Stimulated activated CD4-positive, alpha-beta T cell treated with anti-CD3 and anti-CD28 coated beads, Interleukin-2, amount 100 ng/mL, for 24 hours (primary cell): ENCODE results near the gene FBXL7.
"Not testable (repeated sequence)": the region's sequence is repeated elsewhere in the genome, so short reads cannot be mapped to it uniquely, and the experiment has no call there.

Source experiments
- DNase-seq, 2 donors: peaks; one replicate each; pipeline ENCODE4 v3.0.0-alpha.2; 2020

The FBXL7 gene

GRCh38 chr5:15835514-15835913 lies 335.5 kb downstream of the FBXL7 start:
- DNase-seq, result no peak

GRCh38 chr5:15837551-15838289 lies 337.7 kb downstream of the FBXL7 start:
- DNase-seq, result no peak

GRCh38 chr5:15844253-15844652 lies 344.3 kb downstream of the FBXL7 start:
- DNase-seq, result no peak

- no peak for DNase-seq
These were observed 344.9 kb downstream of the FBXL7 start for GRCh38 chr5:15844871-15845270.

DNA sequence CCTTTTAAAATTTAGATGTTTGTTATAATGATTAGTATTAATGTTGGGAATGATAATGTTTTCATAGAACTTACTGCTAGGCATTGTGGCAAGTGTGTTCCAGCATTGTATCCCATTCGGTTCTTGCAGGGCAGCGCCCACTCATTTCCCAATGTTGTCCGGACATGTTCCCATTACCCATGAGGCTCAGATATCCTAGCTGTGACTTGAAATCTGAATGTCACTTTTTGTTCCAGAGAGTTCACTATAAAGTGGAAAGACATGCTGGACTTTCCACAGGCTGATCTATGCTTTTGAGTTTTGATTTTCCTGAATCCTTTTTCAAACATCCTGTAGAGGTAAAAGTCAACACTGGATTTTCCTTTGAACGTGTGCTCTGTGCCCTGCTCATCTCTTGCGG lies 350.6 kb downstream of the FBXL7 start:
- no peak for DNase-seq

DNA sequence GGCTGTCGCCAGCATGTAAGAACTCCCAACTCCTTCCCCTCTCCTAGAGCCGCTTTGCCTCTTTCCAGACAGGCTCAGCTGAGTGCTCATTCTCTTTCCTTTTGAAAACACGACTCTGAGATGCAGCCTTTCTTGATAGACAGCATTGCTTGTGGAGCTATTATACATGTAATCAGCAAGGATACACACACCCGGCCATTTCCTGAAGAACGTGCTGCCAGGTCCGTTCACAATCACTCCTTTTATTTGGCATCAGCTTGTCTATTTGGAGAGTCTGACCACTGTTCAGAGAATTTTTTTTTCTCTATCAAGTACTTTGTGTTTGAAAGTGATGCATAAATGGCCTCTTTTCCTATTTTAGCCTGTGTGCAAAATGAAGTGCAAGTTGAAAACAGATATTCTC lies 351.0 kb downstream of the FBXL7 start:
- DNase-seq, result no peak

- no peak for DNase-seq
These were observed 352.2 kb downstream of the FBXL7 start for GRCh38 chr5:15852217-15852616.

- no peak for DNase-seq
These were observed 353.0 kb downstream of the FBXL7 start for GRCh38 chr5:15852949-15853348.

DNA sequence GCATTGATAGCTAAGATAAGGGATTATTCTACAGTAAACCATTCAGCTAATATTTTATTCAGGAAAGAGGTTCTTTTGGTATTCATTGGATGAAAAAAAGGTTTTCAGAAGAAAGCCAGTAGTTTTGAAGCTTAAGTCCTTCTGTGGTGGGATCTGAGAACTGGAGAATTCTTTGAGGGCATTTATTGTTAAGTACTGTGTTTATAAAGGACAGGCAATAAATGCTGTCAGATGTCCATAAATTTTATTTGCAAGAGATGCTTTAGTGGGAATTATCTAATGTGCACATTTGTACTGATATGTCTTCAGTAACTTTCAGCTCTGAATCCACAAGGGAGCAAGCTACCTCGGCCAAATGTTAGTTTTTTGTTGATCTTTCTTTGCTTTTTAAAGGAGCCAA lies 358.3 kb downstream of the FBXL7 start:
- DNase-seq, result no peak

DNA sequence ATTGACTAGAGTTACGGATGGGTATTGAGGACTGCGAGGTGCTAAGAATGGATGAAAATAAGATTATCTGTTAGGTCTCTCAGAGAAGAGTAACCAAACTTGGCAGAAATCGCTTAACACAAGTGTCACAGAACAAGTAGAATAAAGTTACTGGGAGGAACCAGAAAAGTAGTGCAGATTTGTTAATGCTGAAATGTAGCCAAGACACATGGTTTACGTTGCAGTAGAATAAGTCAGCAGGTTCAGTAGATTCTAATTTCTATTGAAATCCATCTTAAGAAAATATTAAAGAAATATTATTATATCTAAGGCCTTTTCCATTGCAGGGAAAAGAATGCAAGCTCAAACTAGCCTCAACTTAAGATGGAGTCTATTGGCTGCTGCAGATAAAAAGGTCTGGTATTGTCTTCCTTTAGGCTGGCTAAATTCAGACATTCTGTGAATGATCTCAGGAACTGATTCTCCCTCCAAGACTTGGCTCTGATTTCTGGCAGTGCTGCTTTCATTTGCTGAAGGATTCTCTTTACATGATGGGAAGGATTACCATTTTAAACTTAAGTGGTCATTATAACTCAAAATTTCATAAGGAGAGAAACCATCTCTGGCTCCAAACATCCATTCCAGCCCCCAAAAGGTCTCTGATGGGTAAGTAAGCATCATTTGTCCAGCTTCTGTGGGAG lies 364.7 kb downstream of the FBXL7 start:
- no peak for DNase-seq

- DNase-seq, result not testable (repeated sequence)
These were observed 372.3 kb downstream of the FBXL7 start for GRCh38 chr5:15872259-15872658.

DNA sequence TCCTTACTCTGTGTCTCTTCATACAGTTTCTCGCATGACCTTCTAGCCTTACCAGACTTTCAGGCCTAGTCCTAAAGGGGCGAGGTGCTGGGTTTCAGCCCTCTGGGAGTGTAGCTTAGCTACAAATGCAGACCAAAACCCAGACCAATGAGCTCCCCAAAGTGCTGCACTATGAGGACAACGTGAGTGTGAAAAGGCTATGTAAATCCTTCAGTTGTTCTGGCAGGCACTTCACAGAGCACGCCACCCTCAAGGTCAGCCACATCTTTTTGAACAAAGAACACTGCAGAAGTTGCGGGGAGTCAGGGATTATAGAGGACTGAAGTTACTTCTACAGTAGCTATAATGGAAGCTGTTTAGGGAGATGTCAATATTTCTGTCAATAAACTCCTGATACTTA lies 377.9 kb downstream of the FBXL7 start:
- DNase-seq, result no peak

DNA sequence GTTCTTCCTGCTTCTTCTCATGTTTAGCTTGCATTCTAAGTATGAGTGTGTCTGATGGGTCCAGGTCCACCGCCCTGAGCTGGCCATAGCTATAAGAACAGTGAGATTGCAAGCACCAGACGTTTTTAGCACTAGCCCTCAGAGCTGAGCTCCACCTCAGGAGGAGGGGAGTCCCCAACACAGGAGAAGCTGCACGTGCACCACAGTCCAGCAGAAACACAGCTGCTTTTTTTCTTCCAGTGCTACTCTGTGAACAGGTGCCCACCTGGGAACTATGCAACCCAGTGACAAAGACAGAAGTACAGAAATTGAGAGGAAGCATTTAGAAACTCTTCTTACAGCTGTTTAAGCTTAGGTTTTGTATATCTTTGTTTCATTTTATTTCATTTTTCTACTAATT lies 380.2 kb downstream of the FBXL7 start:
- DNase-seq, result no peak

DNA sequence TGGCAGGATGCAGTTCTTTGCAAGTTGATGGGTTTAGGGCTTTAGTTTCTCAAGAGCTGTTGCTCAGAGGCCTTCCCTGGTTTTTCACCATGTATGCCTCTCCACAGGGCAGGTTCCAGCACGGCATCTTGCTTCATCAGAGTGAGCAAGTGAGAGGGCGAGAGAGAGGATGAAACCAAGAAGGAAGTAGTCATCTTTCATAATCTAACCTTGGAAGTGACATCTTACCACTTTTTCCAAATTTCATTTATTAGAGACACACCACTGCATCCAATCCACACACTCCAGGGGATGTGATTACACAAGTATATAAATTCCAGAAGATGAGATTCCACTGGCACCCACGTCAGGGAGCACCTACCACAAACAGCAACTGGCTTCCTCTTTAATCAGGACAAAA lies 385.2 kb downstream of the FBXL7 start:
- no peak for DNase-seq

DNA sequence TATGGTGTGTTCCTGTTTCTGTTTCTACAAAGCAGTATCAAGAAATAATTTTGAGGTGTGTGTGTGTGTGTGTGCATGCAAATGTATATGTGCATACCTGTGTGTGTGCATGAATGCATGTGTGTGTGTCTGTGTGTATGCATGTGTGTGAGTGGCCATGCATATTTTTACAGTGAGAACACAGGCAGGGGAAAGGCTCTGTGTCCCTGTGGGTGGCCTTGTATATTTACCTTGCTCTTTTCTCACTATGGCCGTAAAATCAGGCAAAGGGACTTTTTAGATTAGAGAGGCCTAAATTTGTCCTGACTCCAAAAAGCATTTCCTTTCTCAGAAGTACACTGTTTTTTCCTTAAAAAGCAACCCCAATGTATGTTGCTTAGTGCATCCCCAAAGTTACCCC lies 386.2 kb downstream of the FBXL7 start:
- no peak for DNase-seq

DNA sequence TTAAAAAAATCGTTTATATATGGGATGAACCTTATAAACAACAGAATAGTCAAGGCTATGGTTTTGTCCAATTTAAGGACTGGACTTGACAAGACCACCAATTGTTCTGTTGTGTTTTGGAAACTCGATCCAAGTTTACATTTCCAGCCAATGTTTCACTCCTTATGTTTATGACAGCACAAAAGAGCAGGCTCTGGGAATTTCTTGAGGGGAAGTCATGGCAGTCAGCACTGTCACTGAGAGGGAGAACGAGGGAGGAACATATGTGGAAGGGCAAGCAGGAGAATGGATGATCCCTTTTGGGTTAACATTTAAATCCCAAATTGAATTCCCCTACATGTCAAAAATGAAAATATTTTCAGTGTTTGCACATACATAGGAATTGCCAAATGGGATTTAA lies 387.1 kb downstream of the FBXL7 start:
- no peak for DNase-seq

- no peak for DNase-seq
These were observed 389.0 kb downstream of the FBXL7 start for GRCh38 chr5:15889001-15889400.

- DNase-seq, result no peak
These were observed 393.9 kb downstream of the FBXL7 start for GRCh38 chr5:15893866-15894265.

GRCh38 chr5:15897656-15898055 lies 397.7 kb downstream of the FBXL7 start:
- DNase-seq, result no peak

DNA sequence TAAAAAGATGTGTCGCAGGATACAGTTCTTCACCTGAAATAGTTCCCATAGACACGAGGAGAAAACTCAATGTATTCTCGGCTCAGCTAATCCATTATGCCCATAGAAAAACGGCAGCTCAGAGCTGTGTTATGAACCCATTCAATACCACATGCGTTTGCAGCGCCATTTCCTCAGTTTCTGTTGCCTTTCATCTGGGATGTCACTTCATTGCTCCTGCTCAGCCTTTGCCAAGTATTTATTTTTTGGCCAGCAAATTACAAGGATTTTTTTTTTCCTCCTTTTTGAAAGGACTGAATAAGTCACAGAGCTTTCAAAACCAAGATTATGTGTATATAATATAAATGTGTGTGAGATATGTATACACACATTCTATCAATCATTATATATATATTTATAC lies 398.7 kb downstream of the FBXL7 start:
- DNase-seq, result no peak

DNA sequence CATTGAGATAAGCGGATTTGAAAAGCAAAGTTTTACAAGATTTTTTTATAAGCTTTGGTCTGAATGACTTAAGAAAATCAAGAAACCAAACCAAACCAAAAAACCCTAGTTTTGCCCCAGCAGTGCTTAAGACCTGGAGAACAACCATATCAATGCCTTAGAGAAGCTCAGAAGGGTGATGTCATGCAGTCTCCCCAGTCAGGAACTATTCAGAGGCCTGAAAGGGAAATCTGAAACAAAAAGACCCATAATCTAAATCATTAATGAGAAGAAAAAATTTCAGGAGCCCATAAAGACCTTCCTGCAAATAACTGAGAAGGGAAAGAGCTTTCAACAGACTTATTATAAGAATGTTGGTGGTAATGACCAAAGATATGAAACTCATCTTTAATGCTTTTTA lies 399.5 kb downstream of the FBXL7 start:
- DNase-seq, result no peak

- no peak for DNase-seq
These were observed 401.2 kb downstream of the FBXL7 start for GRCh38 chr5:15901151-15901550.

- no peak for DNase-seq
These were observed 402.1 kb downstream of the FBXL7 start for GRCh38 chr5:15902066-15902465.

DNA sequence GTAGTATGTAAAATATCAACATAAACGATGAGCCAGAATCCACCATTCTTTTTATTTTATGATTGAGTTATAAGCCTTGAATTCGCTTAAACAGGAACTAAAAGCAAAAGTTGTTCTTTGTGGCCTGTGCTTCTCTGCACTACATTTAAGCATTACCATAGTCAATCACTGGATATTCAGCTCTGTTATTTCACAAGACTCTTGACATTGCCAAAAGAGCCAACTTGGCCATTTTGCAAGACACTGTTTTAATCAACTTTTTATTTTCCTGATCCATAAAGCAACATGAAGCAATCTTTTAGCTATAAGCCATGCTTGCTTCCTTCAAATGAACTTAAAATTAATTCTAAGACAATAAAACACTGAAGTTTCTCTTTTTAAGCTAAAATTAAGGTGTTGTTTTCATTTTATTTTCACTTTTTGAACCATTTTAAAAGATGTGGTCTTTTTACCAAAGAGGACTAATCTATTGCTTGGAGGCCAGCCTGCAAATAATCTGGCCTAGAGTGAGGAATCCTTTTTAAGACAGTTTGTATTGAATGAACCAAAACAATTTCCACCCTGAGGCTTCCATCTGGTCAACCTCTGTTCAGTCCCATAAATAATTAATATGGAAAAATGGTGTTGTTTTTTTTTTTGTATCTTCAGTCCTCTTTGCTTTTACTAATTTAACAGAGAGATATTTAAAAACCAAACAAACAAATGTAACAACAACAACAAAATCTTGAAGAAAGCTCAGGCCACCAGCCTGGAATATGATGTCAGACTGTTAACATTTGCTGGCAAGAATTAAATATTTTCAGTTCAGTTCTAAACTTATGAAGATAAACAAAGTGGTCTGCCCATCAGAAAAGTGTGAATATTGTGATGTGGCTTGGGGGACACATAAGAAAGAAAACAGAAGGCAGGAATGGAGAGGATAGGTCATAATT lies 405.2 kb downstream of the FBXL7 start:
- no peak for DNase-seq
